K562 (cell line): ENCODE data around the gene NTPCR.

Experiments
- CTCF ChIP-seq, 3 experiments: IDR thresholded peaks in 2 of 3; conservative IDR thresholded peaks in 1 of 3; 2 replicates each; pipeline ENCODE4 v1.5.1; 2011 to 2012; ENCODE audit warnings: low read length in 3 of 3, mild to moderate bottlenecking in 3 of 3, control low read depth in 2 of 3, improper control_type of control experiment in 1 of 3, inconsistent platforms in 1 of 3, low read depth in 1 of 3, mixed read lengths in 1 of 3, moderate library complexity in 1 of 3; ENCODE audit not compliant: insufficient read depth in 2 of 3
- ELK1 ChIP-seq: sonication (generic); formaldehyde crosslinking; IDR thresholded peaks from 2 replicates; pipeline ENCODE4 v1.8.1; 2022; ENCODE audit warnings: missing genetic modification reagents
- PHF8 ChIP-seq: fragments of 200-600 bp; sonication (generic); IDR thresholded peaks from 2 replicates; pipeline ENCODE4 v1.6.1; 2012; ENCODE audit warnings: mixed run types, mild to moderate bottlenecking, inconsistent platforms, low read length, moderate library complexity, borderline replicate concordance
- POLR2A ChIP-seq: fragments of 450-650 bp; conservative IDR thresholded peaks from 2 replicates; pipeline ENCODE4 v1.6.1; 2016
- SMAD4 ChIP-seq: fragments of 250-450 bp; sonication (Bioruptor Pico); conservative IDR thresholded peaks from 2 replicates; pipeline ENCODE4 v1.8.0; 2021; ENCODE audit warnings: inconsistent platforms, mild to moderate bottlenecking, moderate library complexity
- TFE3 ChIP-seq: fragments of 450-650 bp; formaldehyde crosslinking; IDR thresholded peaks from 2 replicates; pipeline ENCODE4 v1.4.0; 2020; ENCODE audit warnings: mild to moderate bottlenecking, mixed read lengths

GRCh38 chr1:232925421-232926220 is 24.8 kb upstream of the NTPCR start:
- TF ChIP-seq TFE3 = no peak
- TF ChIP-seq CTCF (IDR thresholded peaks at IDR 0.05 in 2 of 3, conservative IDR thresholded peaks at IDR 0.05 in 1 of 3; ENCODE audit: insufficient read depth in 2 of 3, low read depth in 1 of 3, low read length in 3 of 3) = no peak
- no peak for TF ChIP-seq ELK1 (CRISPR knock-in tag)
- TF ChIP-seq PHF8 = no peak
- TF ChIP-seq POLR2A = no peak
- TF ChIP-seq SMAD4 = no peak
